Loucy (cell line): Measurements from ENCODE around the gene UBE2D1.

ENCODE experiments used
- H2AFZ ChIP-seq: fragments of 200-600 bp; sonication (generic); 2 replicates; pipeline ENCODE4 v1.6.0; 2016; ENCODE audit warnings: antibody characterized with exemption, mild to moderate bottlenecking, low read length, moderate library complexity
- H3F3A ChIP-seq: fragments of 200-600 bp; 2 replicates; pipeline ENCODE4 v1.6.0; 2016; ENCODE audit warnings: antibody characterized with exemption, low read depth, mild to moderate bottlenecking
- H3K27me3 ChIP-seq: fragments of 200-600 bp; sonication (generic); 2 replicates; pipeline ENCODE4 v1.6.1; 2014; ENCODE audit warnings: low read length, mild to moderate bottlenecking; ENCODE audit not compliant: insufficient read depth, poor library complexity, severe bottlenecking
- H3K36me3 ChIP-seq: fragments of 200-600 bp; sonication (generic); 2 replicates; pipeline ENCODE4 v1.6.1; 2016; ENCODE audit warnings: low read length; ENCODE audit not compliant: insufficient read depth
- H3K4me1 ChIP-seq: fragments of 200-600 bp; sonication (generic); 2 replicates; pipeline ENCODE4 v1.5.1; 2014; ENCODE audit warnings: low read length, mild to moderate bottlenecking; ENCODE audit not compliant: insufficient read depth, poor library complexity, severe bottlenecking
- H3K4me2 ChIP-seq: fragments of 200-600 bp; sonication (generic); 2 replicates; pipeline ENCODE4 v1.6.0; 2014; ENCODE audit warnings: antibody characterized with exemption, low read length, low read depth, mild to moderate bottlenecking; ENCODE audit not compliant: poor library complexity, severe bottlenecking
- H3K4me3 ChIP-seq: fragments of 200-600 bp; sonication (generic); 2 replicates; pipeline ENCODE4 v1.5.1; 2014; ENCODE audit warnings: low read length, mild to moderate bottlenecking, mixed read lengths; ENCODE audit not compliant: poor library complexity, severe bottlenecking
- H3K79me2 ChIP-seq: fragments of 200-600 bp; sonication (generic); 2 replicates; pipeline ENCODE4 v1.6.1; 2014; ENCODE audit warnings: low read length; ENCODE audit not compliant: insufficient read depth
- H3K9ac ChIP-seq: fragments of 200-600 bp; sonication (generic); 2 replicates; pipeline ENCODE4 v1.6.0; 2014; ENCODE audit warnings: mild to moderate bottlenecking, low read depth, low read length, moderate library complexity; ENCODE audit not compliant: poor library complexity, severe bottlenecking
- H3K9me2 ChIP-seq: fragments of 200-600 bp; sonication (generic); replicated peaks from 2 replicates; pipeline ENCODE4 v1.6.1; 2016; ENCODE audit warnings: low read depth, low read length, mixed read lengths
- H3K9me3 ChIP-seq: fragments of 200-600 bp; sonication (generic); 2 replicates; pipeline ENCODE4 v1.6.1; 2014; ENCODE audit warnings: mild to moderate bottlenecking, antibody characterized with exemption, low read length, low read depth; ENCODE audit not compliant: insufficient read depth
- H4K20me1 ChIP-seq: fragments of 200-600 bp; sonication (generic); 2 replicates; pipeline ENCODE4 v1.6.0; 2014; ENCODE audit warnings: antibody characterized with exemption, low read length, mild to moderate bottlenecking; ENCODE audit not compliant: insufficient read depth, poor library complexity, severe bottlenecking
- EZH2phosphoT487 ChIP-seq: fragments of 200-600 bp; IDR thresholded peaks from 2 replicates; pipeline ENCODE4 v1.6.1; 2018; ENCODE audit warnings: antibody characterized with exemption, mild to moderate bottlenecking, moderate library complexity, borderline replicate concordance
- TF ChIP-seq, protein P1 (sequence below): fragments of 200-600 bp; sonication (generic); conservative IDR thresholded peaks from 2 replicates; pipeline ENCODE4 v1.5.1; 2014; ENCODE audit warnings: mild to moderate bottlenecking, antibody characterized with exemption, low read length

The UBE2D1 gene

DNA sequence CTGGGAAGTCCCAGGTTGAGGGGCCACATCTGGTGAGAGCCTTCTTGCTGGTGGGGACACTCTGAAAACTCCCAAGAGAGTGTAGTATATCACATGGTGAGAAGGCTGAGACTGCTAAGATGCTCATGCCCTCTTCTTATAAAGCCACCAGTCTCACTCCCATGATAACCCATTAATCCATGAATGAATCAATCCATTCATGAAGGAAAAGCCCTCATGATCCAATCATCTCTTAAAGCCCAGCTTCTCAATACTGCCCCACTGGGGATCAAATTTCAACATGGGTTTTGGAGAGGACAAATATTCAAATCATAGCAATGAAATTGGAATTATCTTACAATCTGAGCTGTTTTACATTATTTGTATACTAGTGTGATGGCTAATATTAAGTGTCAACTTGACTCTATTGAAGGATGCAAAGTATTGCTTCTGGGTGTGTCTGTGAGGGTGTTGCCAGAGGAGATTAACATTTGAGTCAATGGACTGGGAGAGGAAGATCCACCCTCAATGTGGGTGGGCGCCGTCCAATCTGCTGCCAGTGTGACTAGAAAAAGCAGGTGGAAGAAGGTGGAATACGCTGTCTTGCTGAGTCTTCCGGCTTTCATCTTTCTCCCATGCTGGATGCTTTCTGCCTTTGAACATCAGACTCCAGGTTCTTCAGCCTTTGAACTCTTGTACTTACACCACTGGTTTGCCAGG is 14.3 kb upstream of the UBE2D1 start:
- no peaks in the 10 kb centered on the region for H4K20me1 ChIP-seq
- H3K4me3 ChIP-seq: no peak overlapping the region
- H2AFZ ChIP-seq: no peak overlapping the region
- H3K9me2 ChIP-seq: no peaks in the 10 kb centered on the region; the same call in 1 of the 2 replicates
- H3K4me2 ChIP-seq: no peak overlapping the region
- no peak for TF ChIP-seq EZH2phosphoT487
- TF ChIP-seq, protein P1, sequence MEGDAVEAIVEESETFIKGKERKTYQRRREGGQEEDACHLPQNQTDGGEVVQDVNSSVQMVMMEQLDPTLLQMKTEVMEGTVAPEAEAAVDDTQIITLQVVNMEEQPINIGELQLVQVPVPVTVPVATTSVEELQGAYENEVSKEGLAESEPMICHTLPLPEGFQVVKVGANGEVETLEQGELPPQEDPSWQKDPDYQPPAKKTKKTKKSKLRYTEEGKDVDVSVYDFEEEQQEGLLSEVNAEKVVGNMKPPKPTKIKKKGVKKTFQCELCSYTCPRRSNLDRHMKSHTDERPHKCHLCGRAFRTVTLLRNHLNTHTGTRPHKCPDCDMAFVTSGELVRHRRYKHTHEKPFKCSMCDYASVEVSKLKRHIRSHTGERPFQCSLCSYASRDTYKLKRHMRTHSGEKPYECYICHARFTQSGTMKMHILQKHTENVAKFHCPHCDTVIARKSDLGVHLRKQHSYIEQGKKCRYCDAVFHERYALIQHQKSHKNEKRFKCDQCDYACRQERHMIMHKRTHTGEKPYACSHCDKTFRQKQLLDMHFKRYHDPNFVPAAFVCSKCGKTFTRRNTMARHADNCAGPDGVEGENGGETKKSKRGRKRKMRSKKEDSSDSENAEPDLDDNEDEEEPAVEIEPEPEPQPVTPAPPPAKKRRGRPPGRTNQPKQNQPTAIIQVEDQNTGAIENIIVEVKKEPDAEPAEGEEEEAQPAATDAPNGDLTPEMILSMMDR: no peak
- no peaks in the 10 kb centered on the region for H3K9me3 ChIP-seq
- H3F3A ChIP-seq: no peaks in the 10 kb centered on the region
- H3K4me1 ChIP-seq: peaks cover 4% of the 10 kb centered on the region
- H3K27me3 ChIP-seq: no peaks in the 10 kb centered on the region
- no peaks in the 10 kb centered on the region for H3K79me2 ChIP-seq
- H3K9ac ChIP-seq: no peak overlapping the region
- no peaks in the 10 kb centered on the region for H3K36me3 ChIP-seq

DNA sequence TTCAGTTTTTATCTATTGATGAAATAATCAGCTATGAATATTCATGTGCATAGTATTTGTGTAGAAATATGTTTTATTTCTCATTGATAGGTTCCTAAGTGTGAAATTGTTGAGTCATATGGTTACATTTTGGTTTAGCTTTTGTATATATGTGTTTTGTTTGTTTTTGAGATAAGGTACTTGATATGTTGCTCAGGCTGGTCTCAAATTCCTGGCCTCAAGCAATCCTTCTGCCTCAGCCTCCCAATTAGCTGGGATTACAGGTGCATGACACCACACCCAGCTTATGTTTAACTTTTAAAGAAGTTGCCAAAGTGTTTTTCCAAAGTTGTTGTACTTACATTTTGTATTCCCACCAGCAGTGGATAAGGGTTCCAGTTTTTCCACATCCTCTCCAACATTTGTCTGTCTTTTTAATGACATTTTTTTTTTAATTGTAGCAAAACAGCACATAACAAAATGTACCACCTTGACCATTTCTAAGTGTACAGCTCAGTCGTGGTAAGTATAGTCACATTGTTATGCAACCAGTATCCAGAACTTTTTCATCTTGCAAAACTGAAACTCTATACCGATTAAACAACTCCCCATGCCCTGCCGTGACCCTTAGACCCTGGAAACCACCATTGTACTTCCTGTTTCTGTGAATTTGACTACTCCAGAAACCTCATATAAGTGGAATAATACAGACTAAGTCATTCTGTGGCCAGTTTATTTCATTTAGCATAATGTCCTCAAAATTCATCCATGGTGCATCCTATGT is 12.6 kb upstream of the UBE2D1 start:
- Histone ChIP-seq H3K9me2 (no peaks in the 10 kb centered on the region; the same call in 1 of the 2 replicates), H2AFZ (no peak overlapping the region), H4K20me1 (no peaks in the 10 kb centered on the region), H3K27me3 (no peaks in the 10 kb centered on the region), H3K36me3 (no peaks in the 10 kb centered on the region), H3K79me2 (no peaks in the 10 kb centered on the region), H3K9me3 (no peaks in the 10 kb centered on the region), H3K4me2 (no peak overlapping the region), H3K9ac (no peak overlapping the region), H3K4me1 (peaks cover 4% of the 10 kb centered on the region), H3F3A (no peaks in the 10 kb centered on the region), H3K4me3 (no peak overlapping the region)
- TF ChIP-seq, protein P1: no peak
- no peak for TF ChIP-seq EZH2phosphoT487

DNA sequence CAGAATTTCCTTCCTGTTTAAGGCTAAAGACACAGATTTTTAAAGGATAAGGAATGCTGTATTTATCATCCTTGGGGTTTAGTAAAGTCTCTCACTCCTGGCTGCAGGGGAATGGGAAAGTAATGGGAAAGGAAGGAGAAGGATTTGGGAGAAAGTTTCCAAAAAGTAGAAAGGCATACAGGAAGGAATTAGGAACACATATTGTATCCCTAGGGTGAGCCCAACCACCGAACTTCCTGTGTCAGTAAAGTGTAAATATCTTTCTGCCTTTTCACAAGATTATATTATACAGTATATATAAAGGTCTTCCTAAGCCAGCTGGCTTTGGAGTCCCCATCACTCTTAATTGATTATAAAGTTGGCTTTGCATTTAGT is 12.0 kb upstream of the UBE2D1 start:
- Histone ChIP-seq H3K27me3 (no peaks in the 10 kb centered on the region), H3F3A (no peaks in the 10 kb centered on the region), H3K4me1 (peaks cover 4% of the 10 kb centered on the region), H2AFZ (no peak overlapping the region), H3K9ac (no peak overlapping the region), H3K36me3 (no peaks in the 10 kb centered on the region), H4K20me1 (no peaks in the 10 kb centered on the region), H3K9me2 (no peaks in the 10 kb centered on the region; the same call in 1 of the 2 replicates), H3K9me3 (no peaks in the 10 kb centered on the region), H3K4me2 (no peak overlapping the region), H3K4me3 (no peak overlapping the region), H3K79me2 (no peaks in the 10 kb centered on the region)
- TF ChIP-seq EZH2phosphoT487: no peak
- TF ChIP-seq, protein P1: no peak
